ENCODE measurements around the gene POLL.

DNA sequence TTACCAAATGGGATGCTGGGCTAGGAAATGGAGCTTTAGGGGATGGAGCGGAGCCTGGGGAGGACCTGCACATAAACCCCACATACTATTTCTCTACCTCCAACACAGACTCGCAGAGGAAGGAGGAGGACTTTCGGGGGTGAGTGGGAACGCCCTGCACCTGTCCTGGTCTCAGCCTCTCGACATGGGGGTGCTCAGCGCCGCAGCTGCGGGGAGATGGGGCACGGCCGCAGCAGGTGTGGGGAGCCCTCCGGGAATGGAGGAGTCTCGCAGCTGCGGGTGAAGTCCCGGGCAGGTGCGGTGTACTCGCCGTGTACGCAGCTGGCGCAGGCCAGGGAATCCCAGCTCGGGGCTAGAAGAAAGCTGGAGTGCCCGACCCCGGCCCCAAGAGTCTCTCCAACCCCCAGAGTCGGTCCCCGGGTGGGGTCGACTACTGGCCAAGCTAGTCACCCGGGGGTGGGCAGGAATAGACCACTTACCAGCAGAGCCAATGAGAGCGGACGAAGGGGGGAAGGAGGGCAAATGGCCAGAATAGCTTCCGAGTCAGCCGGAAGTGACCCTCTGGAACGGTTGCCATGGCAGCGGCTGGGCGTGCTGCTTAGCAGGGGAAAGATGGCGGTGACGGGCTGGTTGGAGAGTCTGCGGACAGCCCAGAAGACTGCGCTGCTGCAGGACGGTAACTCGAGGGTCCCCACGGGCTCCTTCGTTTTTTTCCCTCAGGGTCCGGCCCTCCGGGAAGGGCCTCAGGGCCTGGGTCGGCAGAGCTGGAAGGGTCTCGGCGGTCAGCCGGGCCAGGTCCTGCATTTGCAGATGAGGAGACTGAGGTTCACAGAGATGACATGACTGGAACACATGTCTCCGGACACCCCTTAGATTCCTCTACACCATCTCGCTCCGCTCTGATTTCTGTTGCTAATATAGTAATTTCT lies at the start of gene POLL, which contains the start of gene DPCD:
- TF ChIP-seq FOS (IDR thresholded peaks at IDR 0.05; ENCODE audit: borderline replicate concordance, insufficient read depth, low read length) (no peak), EZH2 (IDR thresholded peaks at IDR 0.05; ENCODE audit: borderline replicate concordance, low read depth, low read length, severe bottlenecking) (no peak), GATA2 (IDR thresholded peaks at IDR 0.05; ENCODE audit: insufficient read depth, insufficient read length, low read depth, low read length) (no peak), POLR2A (IDR thresholded peaks at IDR 0.05; ENCODE audit: low read depth, low read length) (peak; percentile 60), JUN (IDR thresholded peaks at IDR 0.05; ENCODE audit: borderline replicate concordance, insufficient read depth, insufficient read length, low read depth) (no peak)
- TF ChIP-seq, protein P1, sequence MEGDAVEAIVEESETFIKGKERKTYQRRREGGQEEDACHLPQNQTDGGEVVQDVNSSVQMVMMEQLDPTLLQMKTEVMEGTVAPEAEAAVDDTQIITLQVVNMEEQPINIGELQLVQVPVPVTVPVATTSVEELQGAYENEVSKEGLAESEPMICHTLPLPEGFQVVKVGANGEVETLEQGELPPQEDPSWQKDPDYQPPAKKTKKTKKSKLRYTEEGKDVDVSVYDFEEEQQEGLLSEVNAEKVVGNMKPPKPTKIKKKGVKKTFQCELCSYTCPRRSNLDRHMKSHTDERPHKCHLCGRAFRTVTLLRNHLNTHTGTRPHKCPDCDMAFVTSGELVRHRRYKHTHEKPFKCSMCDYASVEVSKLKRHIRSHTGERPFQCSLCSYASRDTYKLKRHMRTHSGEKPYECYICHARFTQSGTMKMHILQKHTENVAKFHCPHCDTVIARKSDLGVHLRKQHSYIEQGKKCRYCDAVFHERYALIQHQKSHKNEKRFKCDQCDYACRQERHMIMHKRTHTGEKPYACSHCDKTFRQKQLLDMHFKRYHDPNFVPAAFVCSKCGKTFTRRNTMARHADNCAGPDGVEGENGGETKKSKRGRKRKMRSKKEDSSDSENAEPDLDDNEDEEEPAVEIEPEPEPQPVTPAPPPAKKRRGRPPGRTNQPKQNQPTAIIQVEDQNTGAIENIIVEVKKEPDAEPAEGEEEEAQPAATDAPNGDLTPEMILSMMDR (IDR thresholded peaks at IDR 0.05; ENCODE audit: extremely low read depth in 1 of 2, insufficient read depth in 1 of 2, low read depth in 1 of 2, low read length in 2 of 2): no peak
- TF ChIP-seq, protein P2, sequence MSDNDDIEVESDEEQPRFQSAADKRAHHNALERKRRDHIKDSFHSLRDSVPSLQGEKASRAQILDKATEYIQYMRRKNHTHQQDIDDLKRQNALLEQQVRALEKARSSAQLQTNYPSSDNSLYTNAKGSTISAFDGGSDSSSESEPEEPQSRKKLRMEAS (IDR thresholded peaks at IDR 0.05; ENCODE audit: insufficient read depth, insufficient read length): peak; percentile 53

Measured in endothelial cell of umbilical vein (primary cell).